GM12891 (cell line): ENCODE results near the gene CTSE.

Experiments
- PAX5 ChIP-seq: IDR thresholded peaks from 2 replicates; pipeline ENCODE4 v1.6.1; 2011; ENCODE audit warnings: low read length, moderate library complexity, mild to moderate bottlenecking; ENCODE audit not compliant: insufficient read depth, severe bottlenecking
- POLR2A ChIP-seq: IDR thresholded peaks from 2 replicates; pipeline ENCODE4 v1.6.1; 2011; ENCODE audit warnings: low read depth, low read length, control low read depth
- POLR2AphosphoS5 ChIP-seq: IDR thresholded peaks from 2 replicates; pipeline ENCODE4 v1.6.1; 2011; ENCODE audit warnings: low read depth, low read length, control low read depth
- POU2F2 ChIP-seq: IDR thresholded peaks from 2 replicates; pipeline ENCODE4 v1.6.1; 2011; ENCODE audit warnings: low read depth, mild to moderate bottlenecking, control low read depth, low read length, moderate library complexity
- SPI1 ChIP-seq: IDR thresholded peaks from 2 replicates; pipeline ENCODE4 v1.6.1; 2011; ENCODE audit warnings: low read depth, low read length, control low read depth
- TAF1 ChIP-seq: IDR thresholded peaks from 2 replicates; pipeline ENCODE4 v1.6.1; 2011; ENCODE audit warnings: low read depth, low read length, control low read depth

DNA sequence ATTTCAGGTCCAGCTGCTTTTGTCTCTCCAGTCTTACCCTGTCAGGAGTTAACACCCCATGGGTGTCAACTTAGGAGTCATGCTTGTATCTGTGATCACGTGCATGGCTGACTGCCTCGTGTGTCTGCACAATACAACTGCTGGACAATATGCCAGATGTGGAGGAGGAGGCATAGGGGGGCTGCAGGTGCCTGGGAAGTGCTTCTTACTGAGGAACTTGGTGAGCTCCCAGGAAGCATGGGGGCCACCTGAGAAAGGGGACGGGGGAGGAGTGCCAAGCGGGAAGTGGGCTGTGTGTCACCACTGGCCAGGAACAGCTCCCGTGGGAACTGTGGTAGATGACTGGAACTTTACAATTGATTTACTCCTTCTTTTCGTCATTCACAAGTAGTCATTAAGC lies 38.8 kb upstream of the CTSE start:
- TF ChIP-seq POU2F2 (no peak), POLR2AphosphoS5 (no peak), SPI1 (no peak), POLR2A (no peak), TAF1 (no peak), PAX5 (no peak)
